ENCODE data around the gene OGFOD2.

Gene OGFOD2

GRCh38 chr12:122968104-122968503 lies 6.9 kb upstream of the OGFOD2 start:
- POLR2A ChIA-PET = no interaction called here
- no peak for TF ChIP-seq CTCF (IDR thresholded peaks at IDR 0.05; ENCODE audit: insufficient read depth, low read length, missing control alignments)
- DNase-seq (ENCODE audit: low read depth, low spot score) = no peak
- H3K4me3 ChIP-seq (ENCODE audit: low read depth, low read length) = no peak overlapping the region
- CTCF ChIA-PET = no interaction called here

DNA sequence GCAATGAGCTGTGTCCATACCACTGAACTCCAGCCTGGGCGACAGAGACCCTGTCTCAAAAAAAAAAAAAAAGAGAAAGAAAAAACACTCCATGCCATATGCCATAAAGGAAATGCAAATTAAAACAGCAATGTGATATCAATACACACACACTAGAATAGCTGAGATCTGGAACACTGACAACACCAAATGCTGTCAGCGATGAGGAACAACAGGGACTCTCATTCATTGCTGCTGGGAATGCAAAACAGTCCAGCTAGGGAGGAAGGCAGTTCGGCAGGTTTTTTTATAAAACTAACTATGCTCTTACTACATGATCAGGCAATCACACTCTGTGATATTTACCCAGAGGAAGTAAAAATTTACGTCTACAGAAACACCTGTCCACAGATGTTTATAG lies 5.4 kb upstream of the OGFOD2 start:
- no peak for TF ChIP-seq CTCF (IDR thresholded peaks at IDR 0.05; ENCODE audit: insufficient read depth, low read length, missing control alignments)
- no peak for DNase-seq (ENCODE audit: low read depth, low spot score)
- ChIA-PET CTCF (interaction anchor here (1.1 to 2.3 kb wide), 6 partner anchors 17 to 268 kb away, joined by 3 to 11 read pairs (median 4); no protein-coding TSS in a partner anchor), POLR2A (no interaction called here)
- no peak overlapping the region for H3K4me3 ChIP-seq (ENCODE audit: low read depth, low read length)

DNA sequence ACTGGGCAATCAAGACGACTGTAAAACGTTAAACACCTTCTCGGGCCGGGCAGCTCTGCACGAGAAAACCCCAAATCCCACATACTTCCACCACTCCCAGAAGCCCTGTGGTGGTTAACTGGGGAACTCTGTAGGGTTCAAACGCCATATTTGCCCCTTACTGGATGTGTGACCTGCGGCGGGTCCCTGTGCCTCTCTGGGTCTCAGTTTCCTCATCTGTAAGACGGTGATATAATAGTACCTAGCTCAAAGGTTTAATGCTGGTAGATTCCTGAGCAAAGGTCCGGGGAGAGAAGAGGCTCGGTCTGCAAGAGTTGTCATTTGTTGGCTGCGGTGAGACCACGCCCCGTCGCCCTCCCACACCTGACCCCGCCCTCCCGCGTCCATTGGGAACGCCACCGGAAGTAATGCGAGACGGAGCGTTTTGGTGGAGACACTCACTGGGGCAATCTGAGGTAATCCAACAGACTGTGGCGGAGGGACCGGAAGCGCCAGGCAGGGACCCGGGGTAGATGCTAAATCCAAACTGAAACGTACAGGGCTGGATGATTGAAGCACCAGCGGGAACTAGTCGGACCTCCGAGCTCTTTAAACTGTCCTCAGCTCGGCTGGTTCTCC lies 661 bp upstream of the OGFOD2 start:
- no peak for TF ChIP-seq CTCF (IDR thresholded peaks at IDR 0.05; ENCODE audit: insufficient read depth, low read length, missing control alignments)
- peak overlapping the region; percentile 99 for H3K4me3 ChIP-seq (ENCODE audit: low read depth, low read length)
- CTCF ChIA-PET = interaction anchor here (1.3 to 3.5 kb wide), 3 partner anchors 12 to 264 kb away, joined by 4 to 21 read pairs (median 5); no protein-coding TSS in a partner anchor
- peak; percentile 89 for DNase-seq (ENCODE audit: low read depth, low spot score)
- POLR2A ChIA-PET = interaction anchor here (1.2 to 2.8 kb wide), 3 partner anchors 9 to 258 kb away, joined by 3 to 25 read pairs (median 7); partner anchors contain the start of genes ABCB9, MPHOSPH9 and MTRFR

GRCh38 chr12:122975790-122976647 lies 975 bp downstream of the OGFOD2 start:
- no peak for TF ChIP-seq CTCF (IDR thresholded peaks at IDR 0.05; ENCODE audit: insufficient read depth, low read length, missing control alignments)
- ChIA-PET POLR2A (interaction anchor here (0.9 to 2.8 kb wide), 5 partner anchors 67 to 266 kb away, joined by 3 to 25 read pairs (median 4); partner anchors contain the start of genes MPHOSPH9 and MTRFR), CTCF (interaction anchor here (0.5 to 3.5 kb wide), 8 partner anchors 10 to 265 kb away, joined by 3 to 21 read pairs (median 4); no protein-coding TSS in a partner anchor)
- DNase-seq (ENCODE audit: low read depth, low spot score) = no peak
- peak overlapping the region; percentile 99 for H3K4me3 ChIP-seq (ENCODE audit: low read depth, low read length)

DNA sequence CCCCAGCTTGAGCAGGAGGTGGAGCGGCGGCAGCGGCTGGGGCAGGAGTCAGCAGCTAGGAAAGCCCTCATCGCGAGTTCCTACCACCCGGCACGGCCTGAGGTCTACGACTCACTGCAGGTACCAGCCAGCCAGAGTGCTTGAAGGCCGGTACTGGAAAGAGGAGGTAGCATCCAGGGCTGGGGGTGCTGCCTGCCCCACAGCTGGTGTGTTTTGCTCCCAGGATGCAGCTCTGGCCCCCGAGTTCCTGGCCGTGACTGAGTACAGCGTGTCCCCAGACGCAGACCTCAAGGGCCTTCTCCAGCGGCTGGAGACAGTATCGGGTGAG lies 1.6 kb downstream of the OGFOD2 start:
- ChIA-PET CTCF (interaction anchor here (0.9 to 3.5 kb wide), 3 partner anchors 116 to 262 kb away, joined by 3 to 21 read pairs (median 6); no protein-coding TSS in a partner anchor), POLR2A (interaction anchor here (0.9 to 1.0 kb wide), 3 partner anchors 256 to 266 kb away, joined by 3 to 4 read pairs (median 3); partner anchors contain the start of genes MPHOSPH9 and MTRFR)
- no peak for TF ChIP-seq CTCF (IDR thresholded peaks at IDR 0.05; ENCODE audit: insufficient read depth, low read length, missing control alignments)
- DNase-seq (ENCODE audit: low read depth, low spot score) = no peak
- peak overlapping the region; percentile 99 for H3K4me3 ChIP-seq (ENCODE audit: low read depth, low read length)
